Ectodermal cell (in vitro differentiated cells): ENCODE measurements around the gene ASIC1.

Experiments used
- H3K27ac ChIP-seq: 2 replicates; pipeline ENCODE4 v1.7.0; 2013; ENCODE audit warnings: mild to moderate bottlenecking, low read depth, low read length; ENCODE audit not compliant: insufficient read depth, poor library complexity, severe bottlenecking
- H3K27me3 ChIP-seq: 2 replicates; pipeline ENCODE4 v1.7.0; 2013; ENCODE audit warnings: mild to moderate bottlenecking, low read length; ENCODE audit not compliant: insufficient read depth, control insufficient read depth, poor library complexity, severe bottlenecking
- H3K36me3 ChIP-seq: one replicate; pipeline ENCODE4 v1.7.0; 2013; ENCODE audit warnings: low read length; ENCODE audit not compliant: control insufficient read depth, insufficient read depth
- H3K4me1 ChIP-seq: one replicate; pipeline ENCODE4 v1.7.0; 2013; ENCODE audit warnings: low read length; ENCODE audit not compliant: control insufficient read depth, insufficient read depth
- H3K4me3 ChIP-seq: 2 replicates; pipeline ENCODE4 v1.7.0; 2013; ENCODE audit warnings: low read depth, low read length, control low read depth; ENCODE audit not compliant: insufficient read depth
- H3K9me3 ChIP-seq: 2 replicates; pipeline ENCODE4 v1.7.0; 2013; ENCODE audit warnings: mild to moderate bottlenecking, low read length, moderate library complexity; ENCODE audit not compliant: control insufficient read depth
- WGBS, 2 experiments: methylation state at CpG; one replicate each; pipeline ENCODE4 v1.1.7; 2013; ENCODE audit warnings: missing lambda C conversion rate in 2 of 2; 5-methylcytosine and 5-hydroxymethylcytosine counted together

ASIC1 gene

GRCh38 chr12:50072198-50072907 lies 15.0 kb downstream of the ASIC1 start:
- Histone ChIP-seq H3K27me3 (no peaks in the 10 kb centered on the region), H3K4me3 (no peak overlapping the region), H3K27ac (no peak overlapping the region), H3K4me1 (peaks cover 10% of the 10 kb centered on the region), H3K9me3 (no peaks in the 10 kb centered on the region), H3K36me3 (no peaks in the 10 kb centered on the region)
- WGBS, 2 experiments = 62% methylated on average over 10 of the region's 10 CpGs

GRCh38 chr12:50073206-50073605 lies 15.8 kb downstream of the ASIC1 start:
- Histone ChIP-seq H3K27ac (no peak overlapping the region), H3K9me3 (no peaks in the 10 kb centered on the region), H3K4me1 (peaks cover 10% of the 10 kb centered on the region), H3K36me3 (no peaks in the 10 kb centered on the region), H3K27me3 (no peaks in the 10 kb centered on the region), H3K4me3 (no peak overlapping the region)
- WGBS, 2 experiments = 82 to 86% methylated on average over 7 of the region's 7 CpGs

GRCh38 chr12:50073712-50074111 lies 16.3 kb downstream of the ASIC1 start:
- Histone ChIP-seq H3K27ac (no peak overlapping the region), H3K4me1 (peaks cover 10% of the 10 kb centered on the region), H3K9me3 (no peaks in the 10 kb centered on the region), H3K4me3 (no peak overlapping the region), H3K27me3 (no peaks in the 10 kb centered on the region), H3K36me3 (no peaks in the 10 kb centered on the region)
- WGBS, 2 experiments = 84 to 88% methylated on average over 10 of the region's 10 CpGs

- Histone ChIP-seq H3K27me3 (no peaks in the 10 kb centered on the region), H3K27ac (no peak overlapping the region), H3K36me3 (no peaks in the 10 kb centered on the region), H3K9me3 (no peaks in the 10 kb centered on the region), H3K4me1 (peaks cover 10% of the 10 kb centered on the region), H3K4me3 (no peak overlapping the region)
- 16 to 19% methylated on average over 9 of the region's 9 CpGs for WGBS, 2 experiments
Measured at GRCh38 chr12:50074936-50075807, 17.8 kb downstream of the ASIC1 start.

- H3K36me3 ChIP-seq = no peaks in the 10 kb centered on the region
- no peaks in the 10 kb centered on the region for H3K9me3 ChIP-seq
- H3K27me3 ChIP-seq = no peaks in the 10 kb centered on the region
- whole genome bisulfite sequencing, 2 experiments = 94 to 100% methylated on average over 1 of the region's 1 CpG
- peaks cover 10% of the 10 kb centered on the region for H3K4me1 ChIP-seq
- no peak overlapping the region for H3K4me3 ChIP-seq
- no peak overlapping the region for H3K27ac ChIP-seq
Measured at GRCh38 chr12:50075808-50076170, 18.4 kb downstream of the ASIC1 start.

- Histone ChIP-seq H3K27ac (no peak overlapping the region), H3K4me3 (no peak overlapping the region), H3K4me1 (peaks cover 10% of the 10 kb centered on the region), H3K27me3 (no peaks in the 10 kb centered on the region), H3K9me3 (no peaks in the 10 kb centered on the region), H3K36me3 (no peaks in the 10 kb centered on the region)
- 91 to 92% methylated on average over 12 of the region's 12 CpGs for WGBS, 2 experiments
Measured at GRCh38 chr12:50077099-50077498, 19.7 kb downstream of the ASIC1 start.

- Histone ChIP-seq H3K9me3 (no peaks in the 10 kb centered on the region), H3K36me3 (no peaks in the 10 kb centered on the region), H3K4me1 (no peaks in the 10 kb centered on the region), H3K4me3 (no peak overlapping the region), H3K27me3 (no peaks in the 10 kb centered on the region), H3K27ac (no peak overlapping the region)
- WGBS, 2 experiments = 93 to 95% methylated on average over 10 of the region's 10 CpGs
Measured at GRCh38 chr12:50078281-50078680, 20.9 kb downstream of the ASIC1 start.

- Histone ChIP-seq H3K4me1 (no peaks in the 10 kb centered on the region), H3K36me3 (no peaks in the 10 kb centered on the region), H3K27me3 (no peaks in the 10 kb centered on the region), H3K9me3 (no peaks in the 10 kb centered on the region), H3K4me3 (no peak overlapping the region), H3K27ac (no peak overlapping the region)
- 84 to 85% methylated on average over 5 of the region's 5 CpGs for WGBS, 2 experiments
Measured at GRCh38 chr12:50079771-50080170, 22.4 kb downstream of the ASIC1 start.

- no peaks in the 10 kb centered on the region for H3K36me3 ChIP-seq
- H3K27me3 ChIP-seq = no peaks in the 10 kb centered on the region
- no peaks in the 10 kb centered on the region for H3K4me1 ChIP-seq
- 66 to 68% methylated on average over 46 of the region's 46 CpGs for WGBS, 2 experiments
- H3K4me3 ChIP-seq = no peak overlapping the region
- H3K27ac ChIP-seq = no peak overlapping the region
- H3K9me3 ChIP-seq = no peaks in the 10 kb centered on the region
Measured at GRCh38 chr12:50081096-50081808, 23.9 kb downstream of the ASIC1 start.

GRCh38 chr12:50082644-50083043 lies 25.2 kb downstream of the ASIC1 start:
- H3K4me3 ChIP-seq = no peak overlapping the region
- peaks cover 12% of the 10 kb centered on the region for H3K36me3 ChIP-seq
- no peaks in the 10 kb centered on the region for H3K27me3 ChIP-seq
- no peak overlapping the region for H3K27ac ChIP-seq
- H3K9me3 ChIP-seq = no peaks in the 10 kb centered on the region
- WGBS, 2 experiments = 91 to 92% methylated on average over 7 of the region's 7 CpGs
- no peaks in the 10 kb centered on the region for H3K4me1 ChIP-seq
